Tibial nerve (tissue), 4 donors: ENCODE results near the gene SAAL1. TPM values are rescaled to one million over a fixed set of nuclear protein-coding genes. Genes with fewer than 3 reads are reported as not detected.

ENCODE experiments used
- DNase-seq, 2 donors: peaks; one replicate each; pipeline ENCODE4 v3.0.0-alpha.2; 2019; ENCODE audit warnings: low spot score in 2 of 2
- H3K27ac ChIP-seq, 4 donors: fragments of 200-600 bp; sonication (generic) in 3 of 4; one replicate each; pipeline ENCODE4 v1.5.1; 2017 to 2019; ENCODE audit warnings: mild to moderate bottlenecking in 1 of 4
- H3K27me3 ChIP-seq, 2 donors: fragments of 200-600 bp; sonication (generic) in 1 of 2; one replicate each; pipeline versions ENCODE4 v1.5.1 to v1.6.0; 2017 to 2019
- H3K36me3 ChIP-seq, 3 donors: fragments of 200-600 bp; sonication (generic); one replicate each; pipeline ENCODE4 v1.5.1; 2018 to 2019
- H3K4me1 ChIP-seq, 4 donors: fragments of 200-600 bp; sonication (generic) in 3 of 4; one replicate each; pipeline ENCODE4 v1.5.1; 2017 to 2019
- H3K4me3 ChIP-seq, 4 donors: fragments of 200-600 bp; sonication (generic) in 3 of 4; one replicate each; pipeline ENCODE4 v1.5.1; 2017 to 2019; ENCODE audit warnings: mild to moderate bottlenecking in 1 of 4, moderate library complexity in 1 of 4
- H3K9me3 ChIP-seq, 4 donors: fragments of 200-600 bp; sonication (generic) in 3 of 4; one replicate each; pipeline ENCODE4 v1.5.1; 2017 to 2019
- EP300 ChIP-seq, 2 donors: sonication (generic); formaldehyde crosslinking; IDR thresholded peaks; one replicate each; pipeline ENCODE4 v1.6.1; 2017; ENCODE audit warnings: antibody characterized with exemption in 2 of 2, mild to moderate bottlenecking in 1 of 2
- POLR2A ChIP-seq, 2 donors: fragments of 450-650 bp; IDR thresholded peaks; one replicate each; pipeline ENCODE4 v1.6.1; 2017; ENCODE audit warnings: antibody characterized with exemption in 2 of 2, mild to moderate bottlenecking in 2 of 2, moderate library complexity in 2 of 2
- WGBS, 2 donors: methylation state at CpG; one replicate each; pipeline ENCODE4 v1.1.5; 2018; 5-methylcytosine and 5-hydroxymethylcytosine counted together
- total RNA-seq, 4 donors: library from RNA; depleted of rRNA; stranded (reverse); fragments of >200 nt; gene quantifications; one replicate each; pipeline ENCODE4 v1.1.0, GENCODE V29; 2016
- TF ChIP-seq, protein P1 (sequence below), 5 experiments: fragments of 200-600 bp in 3 of 5; fragments of 450-650 bp in 2 of 5; sonication (generic) in 3 of 5; IDR thresholded peaks; one replicate each; pipeline ENCODE4 v1.5.1; 2016 to 2019; ENCODE audit warnings: antibody characterized with exemption in 5 of 5, mild to moderate bottlenecking in 3 of 5, moderate library complexity in 2 of 5

The SAAL1 gene
- total RNA-seq, 4 donors from 2014 or later, result 14.6 to 27.3 (median 19.2) TPM

DNA sequence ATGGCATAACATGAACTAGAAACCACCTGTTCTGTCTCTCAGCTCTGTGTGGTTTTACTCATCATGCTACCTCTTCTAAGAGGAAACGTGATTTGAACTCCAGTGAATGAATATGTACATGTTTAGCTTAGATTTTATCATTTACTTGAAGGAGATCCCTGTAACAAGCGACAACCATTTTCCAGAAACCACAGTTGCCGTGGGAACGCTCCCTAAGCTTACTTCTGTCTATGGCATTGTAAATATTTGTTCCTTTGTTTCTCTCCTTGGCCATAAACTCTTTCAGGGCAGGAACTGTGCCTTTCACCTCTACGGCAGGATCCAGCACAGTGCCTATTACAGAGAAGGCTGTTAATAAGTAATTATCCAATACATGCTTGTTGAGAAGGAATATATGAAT lies 42.8 kb downstream of the SAAL1 start:
- no peak for DNase-seq
- H3K4me1 ChIP-seq, result no peaks in the 10 kb centered on the region
- 70 to 73% methylated on average over 5 of the region's 5 CpGs for WGBS, 2 donors
- H3K27ac ChIP-seq, result no peak overlapping the region
- no peaks in the 10 kb centered on the region for H3K9me3 ChIP-seq
- TF ChIP-seq POLR2A (IDR thresholded peaks at IDR 0.05), result no peak
- TF ChIP-seq EP300 (IDR thresholded peaks at IDR 0.05), result no peak
- TF ChIP-seq, protein P1, sequence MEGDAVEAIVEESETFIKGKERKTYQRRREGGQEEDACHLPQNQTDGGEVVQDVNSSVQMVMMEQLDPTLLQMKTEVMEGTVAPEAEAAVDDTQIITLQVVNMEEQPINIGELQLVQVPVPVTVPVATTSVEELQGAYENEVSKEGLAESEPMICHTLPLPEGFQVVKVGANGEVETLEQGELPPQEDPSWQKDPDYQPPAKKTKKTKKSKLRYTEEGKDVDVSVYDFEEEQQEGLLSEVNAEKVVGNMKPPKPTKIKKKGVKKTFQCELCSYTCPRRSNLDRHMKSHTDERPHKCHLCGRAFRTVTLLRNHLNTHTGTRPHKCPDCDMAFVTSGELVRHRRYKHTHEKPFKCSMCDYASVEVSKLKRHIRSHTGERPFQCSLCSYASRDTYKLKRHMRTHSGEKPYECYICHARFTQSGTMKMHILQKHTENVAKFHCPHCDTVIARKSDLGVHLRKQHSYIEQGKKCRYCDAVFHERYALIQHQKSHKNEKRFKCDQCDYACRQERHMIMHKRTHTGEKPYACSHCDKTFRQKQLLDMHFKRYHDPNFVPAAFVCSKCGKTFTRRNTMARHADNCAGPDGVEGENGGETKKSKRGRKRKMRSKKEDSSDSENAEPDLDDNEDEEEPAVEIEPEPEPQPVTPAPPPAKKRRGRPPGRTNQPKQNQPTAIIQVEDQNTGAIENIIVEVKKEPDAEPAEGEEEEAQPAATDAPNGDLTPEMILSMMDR (IDR thresholded peaks at IDR 0.05), result no peak
- no peaks in the 10 kb centered on the region for H3K27me3 ChIP-seq
- peaks cover 0 to 10% (median 0%) of the 10 kb centered on the region in 3 donors for H3K36me3 ChIP-seq
- no peak overlapping the region for H3K4me3 ChIP-seq

GRCh38 chr11:18061351-18061750 lies 44.5 kb downstream of the SAAL1 start:
- no peak for DNase-seq
- Histone ChIP-seq H3K36me3 (peaks cover 0 to 10% (median 0%) of the 10 kb centered on the region in 3 donors), H3K4me1 (no peaks in the 10 kb centered on the region), H3K27me3 (no peaks in the 10 kb centered on the region), H3K4me3 (no peak overlapping the region), H3K9me3 (no peaks in the 10 kb centered on the region), H3K27ac (no peak overlapping the region)
- 76 to 85% methylated on average over 2 of the region's 2 CpGs for WGBS, 2 donors
- TF ChIP-seq POLR2A (IDR thresholded peaks at IDR 0.05) (no peak), EP300 (IDR thresholded peaks at IDR 0.05) (no peak)
- TF ChIP-seq, protein P1 (IDR thresholded peaks at IDR 0.05), result no peak

DNA sequence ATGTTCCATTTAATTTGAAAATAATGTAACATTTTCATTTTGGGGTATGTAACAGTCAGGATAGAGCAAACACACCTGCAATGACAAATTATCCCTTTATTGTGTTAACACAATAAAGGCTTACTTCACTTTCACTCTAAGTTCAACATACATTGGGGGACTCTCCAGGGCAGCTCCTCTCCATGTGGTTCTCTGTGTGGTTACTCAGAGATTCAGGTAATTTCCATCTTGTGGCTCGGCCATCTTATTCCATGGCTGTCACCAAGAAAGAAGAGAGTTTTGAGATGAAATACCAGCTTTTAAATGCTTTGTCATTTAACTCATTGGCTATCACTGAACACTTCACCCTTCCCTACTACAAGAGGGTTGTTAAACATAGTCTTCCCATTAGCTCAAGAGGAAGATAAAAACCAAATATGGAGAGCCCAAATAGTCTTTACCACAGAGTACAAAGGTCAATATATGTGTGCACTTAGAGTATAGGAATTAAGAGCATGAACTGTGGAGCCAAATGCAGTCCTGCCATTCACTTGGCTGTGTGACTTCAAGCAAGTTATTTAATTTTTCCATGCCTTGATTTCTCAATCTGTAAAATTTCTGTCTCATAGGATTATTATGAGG lies 49.2 kb downstream of the SAAL1 start:
- Histone ChIP-seq H3K4me1 (no peaks in the 10 kb centered on the region), H3K36me3 (no peaks in the 10 kb centered on the region), H3K4me3 (no peak overlapping the region), H3K27me3 (no peaks in the 10 kb centered on the region), H3K27ac (no peak overlapping the region), H3K9me3 (no peaks in the 10 kb centered on the region)
- TF ChIP-seq, protein P1 (IDR thresholded peaks at IDR 0.05), result no peak
- no peak for TF ChIP-seq POLR2A (IDR thresholded peaks at IDR 0.05)
- TF ChIP-seq EP300 (IDR thresholded peaks at IDR 0.05), result no peak
- WGBS, 2 donors, result 34 to 79% methylated on average over 1 of the region's 1 CpG
- DNase-seq, result no peak

DNA sequence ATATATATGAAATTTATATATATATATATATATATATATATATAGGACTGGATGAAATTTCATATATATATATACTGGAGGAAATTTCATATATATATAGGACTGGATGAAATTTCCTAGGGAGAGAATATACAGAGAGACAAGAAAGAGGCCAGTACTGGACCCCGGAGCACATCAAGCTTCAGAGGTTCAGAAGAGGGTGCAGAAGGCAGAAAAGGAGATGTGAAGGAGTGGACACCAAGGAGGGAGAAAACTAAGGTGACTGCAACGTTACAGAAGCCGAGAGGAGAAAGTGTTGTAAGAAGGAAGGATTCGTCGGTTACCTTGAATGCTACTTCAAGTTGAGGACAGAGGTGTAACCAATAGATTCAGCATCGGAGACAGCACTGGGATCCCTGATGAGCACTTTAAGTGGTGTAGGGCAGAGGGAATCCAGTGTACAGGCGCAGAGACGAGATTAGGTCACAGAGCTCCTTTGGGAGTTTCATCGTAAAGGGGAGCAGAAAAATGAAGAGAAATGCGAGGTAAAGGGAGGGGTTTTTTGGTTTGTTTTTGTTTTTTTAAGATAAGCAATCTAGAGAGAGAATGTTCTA lies 51.3 kb downstream of the SAAL1 start:
- 85 to 86% methylated on average over 10 of the region's 10 CpGs for WGBS, 2 donors
- DNase-seq, result no peak
- H3K9me3 ChIP-seq, result no peaks in the 10 kb centered on the region
- H3K4me3 ChIP-seq, result no peak overlapping the region
- no peaks in the 10 kb centered on the region for H3K36me3 ChIP-seq
- TF ChIP-seq, protein P1 (IDR thresholded peaks at IDR 0.05), result no peak
- TF ChIP-seq EP300 (IDR thresholded peaks at IDR 0.05) (no peak), POLR2A (IDR thresholded peaks at IDR 0.05) (no peak)
- no peaks in the 10 kb centered on the region for H3K4me1 ChIP-seq
- no peak overlapping the region for H3K27ac ChIP-seq
- H3K27me3 ChIP-seq, result no peaks in the 10 kb centered on the region

- DNase-seq, result no peak
- WGBS, 2 donors, result 75 to 84% methylated on average over 2 of the region's 2 CpGs
Observed at GRCh38 chr11:18050848-18051247, 55.0 kb downstream of the SAAL1 start.

More at GRCh38 chr11:18050848-18051247, 55.0 kb downstream of the SAAL1 start:
- Histone ChIP-seq H3K4me3 (no peak overlapping the region), H3K27me3 (peaks cover 0 to 20% of the 10 kb centered on the region in 2 donors), H3K27ac (no peak overlapping the region), H3K9me3 (peaks cover 0 to 5% (median 0%) of the 10 kb centered on the region in 4 donors), H3K4me1 (peaks cover 0 to 8% (median 0%) of the 10 kb centered on the region in 4 donors), H3K36me3 (peaks cover 0 to 5% (median 0%) of the 10 kb centered on the region in 3 donors)
- TF ChIP-seq POLR2A (IDR thresholded peaks at IDR 0.05), result no peak
- TF ChIP-seq, protein P1 (IDR thresholded peaks at IDR 0.05), result no peak
- TF ChIP-seq EP300 (IDR thresholded peaks at IDR 0.05), result no peak
